HEK293 (cell line): ENCODE results near the gene PRPSAP2.

Source experiments
- CTCF ChIA-PET: fragments of 350-600 bp; formaldehyde crosslinking; extraction: SDS; loops from one replicate; lab custom pipeline; 2021; ENCODE audit warnings: antibody characterized with exemption; lab: Yijun Ruan, JAX
- POLR2A ChIA-PET: fragments of 300-600 bp; formaldehyde crosslinking; extraction: SDS; loops from one replicate; lab custom pipeline; 2020; ENCODE audit warnings: antibody characterized with exemption, inconsistent platforms; lab: Yijun Ruan, JAX
- H3K27ac ChIP-seq: fragments of 200-500 bp; sonication (Bioruptor generic); 2 replicates; pipeline ENCODE4 v1.5.1; 2014; ENCODE audit warnings: low read depth, low read length, control low read depth, inconsistent platforms; ENCODE audit errors: extremely low read depth
- H3K36me3 ChIP-seq, 2 experiments: fragments of 200-500 bp in 1 of 2; sonication (Bioruptor generic) in 1 of 2; 1 replicate in 1 of 2; 2 replicates in 1 of 2; pipeline ENCODE4 v1.5.1; 2014 to 2017; ENCODE audit warnings: inconsistent platforms in 2 of 2, low read length in 2 of 2; ENCODE audit not compliant: control insufficient read depth in 2 of 2, insufficient read depth in 1 of 2
- H3K4me1 ChIP-seq: fragments of 200-500 bp; sonication (Bioruptor generic); 2 replicates; pipeline ENCODE4 v1.5.1; 2014; ENCODE audit warnings: mild to moderate bottlenecking, low read length, inconsistent platforms; ENCODE audit not compliant: control insufficient read depth, insufficient read depth
- H3K4me3 ChIP-seq: 2 replicates; pipeline ENCODE4 v1.5.1; 2011; ENCODE audit warnings: low read depth, mild to moderate bottlenecking, control low read depth, low read length, moderate library complexity
- H3K9me3 ChIP-seq: fragments of 200-500 bp; sonication (Bioruptor generic); 2 replicates; pipeline ENCODE4 v1.5.1; 2014; ENCODE audit warnings: low read depth, low read length, inconsistent platforms; ENCODE audit not compliant: control insufficient read depth, insufficient read depth
- BCL11A ChIP-seq: fragments of 450-650 bp; formaldehyde crosslinking; IDR thresholded peaks from 2 replicates; pipeline ENCODE4 v1.5.1; 2016; ENCODE audit warnings: low read depth, missing biosample characterization, missing genetic modification characterization
- BCL11B ChIP-seq: fragments of 450-650 bp; formaldehyde crosslinking; IDR thresholded peaks from 2 replicates; pipeline ENCODE4 v1.5.1; 2016; ENCODE audit warnings: low read depth, missing biosample characterization, missing genetic modification characterization
- MYNN ChIP-seq: fragments of 450-650 bp; formaldehyde crosslinking; IDR thresholded peaks from 2 replicates; pipeline ENCODE4 v1.5.1; 2016; ENCODE audit warnings: missing biosample characterization, missing genetic modification characterization, borderline replicate concordance
- MZF1 ChIP-seq: fragments of 450-650 bp; formaldehyde crosslinking; IDR thresholded peaks from 2 replicates; pipeline ENCODE4 v1.5.1; 2017; ENCODE audit warnings: missing biosample characterization, missing genetic modification characterization, borderline replicate concordance
- PRDM1 ChIP-seq: fragments of 450-650 bp; formaldehyde crosslinking; IDR thresholded peaks from 2 replicates; pipeline ENCODE4; 2016; ENCODE audit warnings: missing biosample characterization, missing genetic modification characterization
- SALL2 ChIP-seq: fragments of 450-650 bp; formaldehyde crosslinking; IDR thresholded peaks from 2 replicates; pipeline ENCODE4 v1.5.0; 2017; ENCODE audit warnings: missing biosample characterization, mild to moderate bottlenecking, missing genetic modification characterization, borderline replicate concordance
- SCRT1 ChIP-seq: fragments of 450-650 bp; formaldehyde crosslinking; IDR thresholded peaks from 2 replicates; pipeline ENCODE4 v1.5.1; 2016; ENCODE audit warnings: missing biosample characterization, missing genetic modification characterization, borderline replicate concordance
- SCRT2 ChIP-seq: fragments of 450-650 bp; formaldehyde crosslinking; IDR thresholded peaks from 2 replicates; pipeline ENCODE4 v1.5.1; 2016; ENCODE audit warnings: missing biosample characterization, missing genetic modification characterization
- ZBTB21 ChIP-seq: fragments of 450-650 bp; formaldehyde crosslinking; IDR thresholded peaks from 2 replicates; pipeline ENCODE4 v1.5.1; 2017; ENCODE audit warnings: missing biosample characterization, missing genetic modification characterization
- ZNF138 ChIP-seq: fragments of 450-650 bp; formaldehyde crosslinking; IDR thresholded peaks from 2 replicates; pipeline ENCODE4 v1.5.1; 2016; ENCODE audit warnings: missing biosample characterization, missing genetic modification characterization, borderline replicate concordance
- ZNF169 ChIP-seq: fragments of 450-650 bp; formaldehyde crosslinking; IDR thresholded peaks from 2 replicates; pipeline ENCODE4 v1.5.1; 2016; ENCODE audit warnings: missing biosample characterization, missing genetic modification characterization
- ZNF221 ChIP-seq: fragments of 450-650 bp; formaldehyde crosslinking; IDR thresholded peaks from 2 replicates; pipeline ENCODE4 v1.5.1; 2017; ENCODE audit warnings: missing biosample characterization, missing genetic modification characterization, borderline replicate concordance
- ZNF24 ChIP-seq: fragments of 450-650 bp; formaldehyde crosslinking; IDR thresholded peaks from 2 replicates; pipeline ENCODE4 v1.5.1; 2016; ENCODE audit warnings: missing biosample characterization, missing genetic modification characterization
- ZNF26 ChIP-seq: fragments of 450-650 bp; formaldehyde crosslinking; IDR thresholded peaks from 2 replicates; pipeline ENCODE4 v1.5.1; 2016; ENCODE audit warnings: missing biosample characterization, missing genetic modification characterization
- ZNF266 ChIP-seq: fragments of 450-650 bp; formaldehyde crosslinking; IDR thresholded peaks from 2 replicates; pipeline ENCODE4 v1.5.1; 2016; ENCODE audit warnings: missing biosample characterization, missing genetic modification characterization, low read depth
- ZNF292 ChIP-seq: fragments of 450-650 bp; formaldehyde crosslinking; IDR thresholded peaks from 2 replicates; pipeline ENCODE4 v1.5.1; 2016; ENCODE audit warnings: low read depth, missing biosample characterization, missing genetic modification characterization, borderline replicate concordance
- ZNF335 ChIP-seq: fragments of 450-650 bp; formaldehyde crosslinking; conservative IDR thresholded peaks from 2 replicates; pipeline ENCODE4 v1.5.1; 2016; ENCODE audit warnings: missing biosample characterization, missing genetic modification characterization
- ZNF423 ChIP-seq: fragments of 450-650 bp; formaldehyde crosslinking; IDR thresholded peaks from 2 replicates; pipeline ENCODE4 v1.5.1; 2016; ENCODE audit warnings: missing biosample characterization, missing genetic modification characterization
- ZNF513 ChIP-seq: fragments of 450-650 bp; IDR thresholded peaks from 2 replicates; pipeline ENCODE4 v1.5.1; 2018; ENCODE audit warnings: missing biosample characterization, missing genetic modification characterization
- ZNF561 ChIP-seq: fragments of 450-650 bp; IDR thresholded peaks from 2 replicates; pipeline ENCODE4 v1.5.1; 2018; ENCODE audit warnings: missing biosample characterization, missing genetic modification characterization, borderline replicate concordance
- ZNF626 ChIP-seq: fragments of 450-650 bp; sonication (Bioruptor Pico); formaldehyde crosslinking; IDR thresholded peaks from 2 replicates; pipeline ENCODE4 v1.5.1; 2018; ENCODE audit warnings: missing biosample characterization, missing genetic modification characterization, inconsistent platforms
- ZNF660 ChIP-seq: fragments of 450-650 bp; IDR thresholded peaks from 2 replicates; pipeline ENCODE4 v1.5.1; 2018; ENCODE audit warnings: missing biosample characterization, mild to moderate bottlenecking, missing genetic modification characterization
- ZNF707 ChIP-seq: fragments of 450-650 bp; formaldehyde crosslinking; IDR thresholded peaks from 2 replicates; pipeline ENCODE4 v1.5.1; 2016; ENCODE audit warnings: missing biosample characterization, missing genetic modification characterization
- ZNF785 ChIP-seq: fragments of 450-650 bp; formaldehyde crosslinking; IDR thresholded peaks from 2 replicates; pipeline ENCODE4 v1.5.1; 2016; ENCODE audit warnings: missing biosample characterization, missing genetic modification characterization
- TF ChIP-seq, protein P1 (sequence below): fragments of 450-650 bp; formaldehyde crosslinking; IDR thresholded peaks from 2 replicates; pipeline ENCODE4 v1.5.1; 2017; ENCODE audit warnings: missing biosample characterization, missing genetic modification characterization
- TF ChIP-seq, protein P2 (sequence below): fragments of 450-650 bp; formaldehyde crosslinking; IDR thresholded peaks from 2 replicates; pipeline ENCODE4 v1.5.1; 2016; ENCODE audit warnings: missing biosample characterization, missing genetic modification characterization, borderline replicate concordance

PRPSAP2 gene

GRCh38 chr17:18917506-18918032, 59.6 kb downstream of the PRPSAP2 start:
- H3K4me1 ChIP-seq, result peaks cover 13% of the 10 kb centered on the region
- peaks cover 30 to 51% of the 10 kb centered on the region in 2 experiments; a peak in 2 of 3 replicates for H3K36me3 ChIP-seq
- ChIA-PET CTCF (no interaction called here), POLR2A (no interaction called here)
- no peaks in the 10 kb centered on the region for H3K9me3 ChIP-seq
- H3K27ac ChIP-seq, result no peak overlapping the region
- no peak for TF ChIP-seq ZNF266 (tag by site-specific recombination)
- TF ChIP-seq ZNF169 (tag by site-specific recombination), result no peak
- TF ChIP-seq SCRT1 (tag by site-specific recombination), result no peak
- no peak for TF ChIP-seq BCL11A
- no peak for TF ChIP-seq ZNF513 (tag by site-specific recombination)
- TF ChIP-seq ZNF24, result no peak
- TF ChIP-seq PRDM1 (tag by site-specific recombination), result no peak
- no peak for TF ChIP-seq ZBTB21 (tag by site-specific recombination)
- TF ChIP-seq, protein P1, sequence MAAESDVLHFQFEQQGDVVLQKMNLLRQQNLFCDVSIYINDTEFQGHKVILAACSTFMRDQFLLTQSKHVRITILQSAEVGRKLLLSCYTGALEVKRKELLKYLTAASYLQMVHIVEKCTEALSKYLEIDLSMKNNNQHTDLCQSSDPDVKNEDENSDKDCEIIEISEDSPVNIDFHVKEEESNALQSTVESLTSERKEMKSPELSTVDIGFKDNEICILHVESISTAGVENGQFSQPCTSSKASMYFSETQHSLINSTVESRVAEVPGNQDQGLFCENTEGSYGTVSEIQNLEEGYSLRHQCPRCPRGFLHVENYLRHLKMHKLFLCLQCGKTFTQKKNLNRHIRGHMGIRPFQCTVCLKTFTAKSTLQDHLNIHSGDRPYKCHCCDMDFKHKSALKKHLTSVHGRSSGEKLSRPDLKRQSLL (tag by site-specific recombination), result no peak
- no peak for TF ChIP-seq SALL2 (tag by site-specific recombination)
- TF ChIP-seq ZNF292 (tag by site-specific recombination), result no peak
- no peak for TF ChIP-seq ZNF138 (tag by site-specific recombination)
- TF ChIP-seq, protein P2, sequence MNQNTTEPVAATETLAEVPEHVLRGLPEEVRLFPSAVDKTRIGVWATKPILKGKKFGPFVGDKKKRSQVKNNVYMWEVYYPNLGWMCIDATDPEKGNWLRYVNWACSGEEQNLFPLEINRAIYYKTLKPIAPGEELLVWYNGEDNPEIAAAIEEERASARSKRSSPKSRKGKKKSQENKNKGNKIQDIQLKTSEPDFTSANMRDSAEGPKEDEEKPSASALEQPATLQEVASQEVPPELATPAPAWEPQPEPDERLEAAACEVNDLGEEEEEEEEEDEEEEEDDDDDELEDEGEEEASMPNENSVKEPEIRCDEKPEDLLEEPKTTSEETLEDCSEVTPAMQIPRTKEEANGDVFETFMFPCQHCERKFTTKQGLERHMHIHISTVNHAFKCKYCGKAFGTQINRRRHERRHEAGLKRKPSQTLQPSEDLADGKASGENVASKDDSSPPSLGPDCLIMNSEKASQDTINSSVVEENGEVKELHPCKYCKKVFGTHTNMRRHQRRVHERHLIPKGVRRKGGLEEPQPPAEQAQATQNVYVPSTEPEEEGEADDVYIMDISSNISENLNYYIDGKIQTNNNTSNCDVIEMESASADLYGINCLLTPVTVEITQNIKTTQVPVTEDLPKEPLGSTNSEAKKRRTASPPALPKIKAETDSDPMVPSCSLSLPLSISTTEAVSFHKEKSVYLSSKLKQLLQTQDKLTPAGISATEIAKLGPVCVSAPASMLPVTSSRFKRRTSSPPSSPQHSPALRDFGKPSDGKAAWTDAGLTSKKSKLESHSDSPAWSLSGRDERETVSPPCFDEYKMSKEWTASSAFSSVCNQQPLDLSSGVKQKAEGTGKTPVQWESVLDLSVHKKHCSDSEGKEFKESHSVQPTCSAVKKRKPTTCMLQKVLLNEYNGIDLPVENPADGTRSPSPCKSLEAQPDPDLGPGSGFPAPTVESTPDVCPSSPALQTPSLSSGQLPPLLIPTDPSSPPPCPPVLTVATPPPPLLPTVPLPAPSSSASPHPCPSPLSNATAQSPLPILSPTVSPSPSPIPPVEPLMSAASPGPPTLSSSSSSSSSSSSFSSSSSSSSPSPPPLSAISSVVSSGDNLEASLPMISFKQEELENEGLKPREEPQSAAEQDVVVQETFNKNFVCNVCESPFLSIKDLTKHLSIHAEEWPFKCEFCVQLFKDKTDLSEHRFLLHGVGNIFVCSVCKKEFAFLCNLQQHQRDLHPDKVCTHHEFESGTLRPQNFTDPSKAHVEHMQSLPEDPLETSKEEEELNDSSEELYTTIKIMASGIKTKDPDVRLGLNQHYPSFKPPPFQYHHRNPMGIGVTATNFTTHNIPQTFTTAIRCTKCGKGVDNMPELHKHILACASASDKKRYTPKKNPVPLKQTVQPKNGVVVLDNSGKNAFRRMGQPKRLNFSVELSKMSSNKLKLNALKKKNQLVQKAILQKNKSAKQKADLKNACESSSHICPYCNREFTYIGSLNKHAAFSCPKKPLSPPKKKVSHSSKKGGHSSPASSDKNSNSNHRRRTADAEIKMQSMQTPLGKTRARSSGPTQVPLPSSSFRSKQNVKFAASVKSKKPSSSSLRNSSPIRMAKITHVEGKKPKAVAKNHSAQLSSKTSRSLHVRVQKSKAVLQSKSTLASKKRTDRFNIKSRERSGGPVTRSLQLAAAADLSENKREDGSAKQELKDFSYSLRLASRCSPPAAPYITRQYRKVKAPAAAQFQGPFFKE, result no peak
- no peak for TF ChIP-seq ZNF335 (tag by site-specific recombination)
- no peak overlapping the region for H3K4me3 ChIP-seq

GRCh38 chr17:18919963-18920362, 62.0 kb downstream of the PRPSAP2 start:
- Histone ChIP-seq H3K27ac (no peak overlapping the region), H3K4me3 (no peak overlapping the region), H3K9me3 (no peaks in the 10 kb centered on the region), H3K4me1 (peaks cover 13% of the 10 kb centered on the region), H3K36me3 (peaks cover 26 to 41% of the 10 kb centered on the region in 2 experiments; a peak in 2 of 3 replicates)
- POLR2A ChIA-PET, result interaction anchor here (1.0 kb wide), 1 partner anchor 62 kb away, joined by 3 read pairs; the partner anchor contains the start of gene PRPSAP2
- CTCF ChIA-PET, result no interaction called here
- TF ChIP-seq ZNF221 (tag by site-specific recombination), result no peak
- TF ChIP-seq ZNF707 (tag by site-specific recombination), result no peak
- TF ChIP-seq ZNF626 (tag by site-specific recombination), result no peak
- TF ChIP-seq MZF1 (tag by site-specific recombination), result no peak
- TF ChIP-seq SCRT2 (tag by site-specific recombination), result no peak
- no peak for TF ChIP-seq ZNF423 (tag by site-specific recombination)
- no peak for TF ChIP-seq ZNF785 (tag by site-specific recombination)
- TF ChIP-seq MYNN (tag by site-specific recombination), result no peak
- no peak for TF ChIP-seq ZNF26 (tag by site-specific recombination)
- TF ChIP-seq ZNF561, result no peak
- no peak for TF ChIP-seq BCL11B
- no peak for TF ChIP-seq ZNF660
